DMS53 (cell line): Measurements from ENCODE around the gene GRHL3.
A peak's percentile ranks its signal among the peaks of the same experiment; 100 is the strongest.
"Not testable (repeated sequence)": the region's sequence is repeated elsewhere in the genome, so short reads cannot be mapped to it uniquely, and the experiment has no call there.

Experiments
- DNase-seq: peaks from one replicate; lab custom pipeline; 2025; lab: John Stamatoyannopoulos, UW

Gene GRHL3

GRCh38 chr1:24319312-24319863 is at the start of gene GRHL3:
Gene GRHL3 (plus strand): TSS chr1:24319357. CDS start chr1:24319552, 195 bp downstream.
- peak; percentile 91 for DNase-seq

GRCh38 chr1:24274203-24275103 is 44.7 kb upstream of the GRHL3 start:
- not testable (repeated sequence) for DNase-seq

GRCh38 chr1:24275104-24275410 is 44.1 kb upstream of the GRHL3 start:
- DNase-seq: no peak

DNA sequence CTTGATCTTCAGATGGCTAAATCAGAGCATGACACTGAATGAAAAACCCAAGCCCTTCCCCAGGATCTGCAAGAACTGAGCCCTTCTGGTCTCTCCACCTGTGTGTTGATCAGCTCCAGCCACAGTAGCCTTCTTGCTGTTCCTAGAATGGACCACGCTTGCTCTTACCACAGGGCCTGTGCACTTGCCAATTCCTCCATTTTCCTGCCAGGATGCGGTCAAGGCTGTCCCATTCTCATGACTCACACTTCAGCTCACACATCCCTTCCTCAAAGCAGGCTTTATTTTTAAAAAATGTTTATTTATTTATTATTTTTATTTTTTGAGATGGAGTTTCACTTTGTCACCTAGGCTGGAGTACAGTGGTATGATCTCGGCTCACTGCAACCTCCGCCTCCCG is 43.6 kb upstream of the GRHL3 start:
- no peak for DNase-seq

- DNase-seq: no peak
Measured at GRCh38 chr1:24276791-24277190, 42.4 kb upstream of the GRHL3 start.

GRCh38 chr1:24277420-24278169 is 41.6 kb upstream of the GRHL3 start:
- DNase-seq: no peak

- no peak for DNase-seq
Measured at GRCh38 chr1:24278726-24279125, 40.4 kb upstream of the GRHL3 start.

- no peak for DNase-seq
Measured at GRCh38 chr1:24279590-24280232, 39.4 kb upstream of the GRHL3 start.

DNA sequence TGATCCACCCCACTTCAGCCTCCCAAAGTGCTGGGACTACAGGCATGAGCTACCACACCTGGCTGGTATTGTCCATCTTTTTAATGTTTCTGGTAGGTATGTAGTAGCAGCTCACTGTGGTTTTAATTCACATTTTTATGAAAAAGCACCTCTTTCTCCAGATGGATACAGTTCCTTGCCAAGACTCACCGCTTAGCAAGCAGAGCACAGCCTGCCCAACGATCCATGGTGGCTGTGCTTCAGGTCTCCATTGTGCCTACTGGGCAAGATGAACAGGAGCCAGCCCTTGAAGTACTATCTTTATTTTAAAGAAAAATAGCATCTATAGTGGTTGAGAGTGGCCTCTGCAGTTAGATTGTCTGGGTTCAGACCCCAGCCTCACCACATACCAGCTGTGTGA is 37.6 kb upstream of the GRHL3 start:
- DNase-seq: no peak

DNA sequence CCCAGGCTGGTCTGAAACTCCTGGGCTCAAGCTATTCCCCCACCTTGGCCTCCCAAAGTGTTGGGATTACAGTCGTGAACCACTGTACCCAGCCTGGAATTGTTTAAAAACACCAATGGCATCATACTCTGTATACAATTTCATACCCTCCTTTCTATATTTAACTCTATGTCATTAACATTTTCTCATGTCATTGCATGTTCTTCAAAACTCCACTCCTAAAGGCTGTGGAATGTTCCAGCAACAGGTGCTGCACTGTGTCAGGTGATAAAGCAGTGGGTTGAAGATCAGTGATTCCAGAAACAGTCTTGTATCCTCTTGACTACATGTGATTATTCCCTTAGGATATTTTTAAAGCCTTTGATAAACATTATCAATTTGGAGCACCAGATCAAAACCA is 36.7 kb upstream of the GRHL3 start:
- DNase-seq: no peak

GRCh38 chr1:24283326-24284155 is 35.6 kb upstream of the GRHL3 start:
- peak; percentile 10 for DNase-seq

GRCh38 chr1:24284156-24284471 is 35.0 kb upstream of the GRHL3 start:
- DNase-seq: no peak

- DNase-seq: no peak
Measured at GRCh38 chr1:24285231-24285630, 33.9 kb upstream of the GRHL3 start.

- DNase-seq: no peak
Measured at GRCh38 chr1:24286246-24287010, 32.7 kb upstream of the GRHL3 start.

DNA sequence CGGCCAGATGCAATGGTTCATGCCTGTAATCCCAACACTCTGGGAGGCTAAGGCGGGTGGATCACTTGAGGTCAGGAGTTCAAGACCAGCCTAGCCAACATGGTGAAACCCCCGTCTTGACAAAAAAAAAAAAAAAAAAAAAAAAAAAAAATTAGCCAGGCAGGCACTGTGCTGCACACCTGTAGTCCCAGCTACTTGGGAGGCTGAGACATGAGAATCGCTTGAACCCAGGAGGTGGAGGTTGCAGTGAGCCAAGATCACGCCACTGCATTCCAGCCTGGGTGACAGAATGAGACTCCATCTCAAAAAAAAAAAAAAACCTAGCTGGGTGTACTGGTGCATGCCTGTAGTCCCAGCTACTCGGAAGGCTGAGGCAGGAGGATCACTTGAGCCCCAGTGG is 31.4 kb upstream of the GRHL3 start:
- not testable (repeated sequence) for DNase-seq

- DNase-seq: no peak
Measured at GRCh38 chr1:24288479-24288878, 30.7 kb upstream of the GRHL3 start.

DNA sequence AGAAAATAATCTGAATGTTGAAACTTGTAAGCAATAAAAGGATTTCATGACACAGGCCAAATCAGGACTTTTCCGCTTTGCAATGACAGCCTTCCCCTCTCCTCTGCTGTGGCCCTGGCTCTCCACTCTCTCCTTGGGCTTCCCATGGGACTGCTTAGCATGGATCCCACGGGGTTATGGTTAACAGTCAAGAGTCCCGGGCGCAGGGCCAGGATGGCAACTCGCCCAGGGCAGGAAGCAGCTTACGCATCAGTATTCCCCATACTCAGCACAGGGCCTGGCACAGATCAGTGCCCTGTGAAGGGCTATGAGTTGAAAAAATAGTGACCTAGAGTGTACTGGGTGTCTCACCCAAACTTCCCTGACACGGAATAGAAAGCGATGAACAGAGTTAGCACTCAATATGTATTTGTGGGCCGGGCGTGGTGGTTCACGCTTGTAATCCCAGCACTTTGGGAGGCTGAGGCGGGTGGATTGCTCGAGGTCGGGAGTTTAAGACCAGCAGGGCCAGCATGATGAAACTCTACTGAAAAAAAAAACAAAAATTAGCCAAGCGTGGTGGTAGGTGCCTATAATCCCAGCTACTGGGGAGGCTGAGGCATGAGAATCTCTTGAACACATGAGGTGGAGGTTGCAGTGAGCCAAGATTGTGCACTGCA is 29.1 kb upstream of the GRHL3 start:
- peak; percentile 67 for DNase-seq

DNA sequence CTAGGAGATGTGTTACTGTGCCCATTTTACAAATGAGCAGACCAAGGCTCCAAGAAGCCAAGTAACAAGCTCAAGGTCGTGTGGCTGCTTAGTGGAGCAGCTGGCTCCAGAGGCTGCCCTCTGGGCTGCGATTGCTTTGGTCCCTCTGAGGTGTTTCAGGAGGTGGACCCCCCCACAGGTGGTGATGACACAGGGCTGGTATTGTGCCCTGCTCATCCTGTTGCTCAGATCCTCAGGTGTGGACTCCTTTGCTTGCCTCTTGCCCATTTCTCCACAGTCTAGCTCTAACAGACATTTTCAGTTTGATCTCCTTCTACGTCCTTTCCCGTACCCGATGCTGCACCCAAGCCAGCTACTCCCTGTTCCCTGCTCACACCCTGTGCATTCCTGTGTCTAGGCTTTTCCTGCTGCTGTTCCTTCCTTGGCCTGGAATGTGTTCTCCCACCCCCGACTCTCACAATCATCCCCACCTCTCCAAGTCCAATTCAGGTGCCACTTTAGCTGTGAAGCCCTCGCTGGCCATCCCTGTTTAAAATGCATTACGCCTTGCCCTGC is 28.1 kb upstream of the GRHL3 start:
- no peak for DNase-seq

GRCh38 chr1:24292103-24292502 is 27.1 kb upstream of the GRHL3 start:
- DNase-seq: no peak

- DNase-seq: no peak
Measured at GRCh38 chr1:24292887-24293286, 26.3 kb upstream of the GRHL3 start.
